ENCODE measurements around the gene CFAP298.
"Not testable (repeated sequence)": the region's sequence is repeated elsewhere in the genome, so short reads cannot be mapped to it uniquely, and the experiment has no call there.

The CFAP298 gene

GRCh38 chr21:32569261-32570230 lies 42.6 kb downstream of the CFAP298 start:
- peak; percentile 58 to 66 for DNase-seq (ENCODE audit: extremely low read depth in 1 of 2, low read depth in 1 of 2)

- DNase-seq (ENCODE audit: extremely low read depth in 1 of 2, low read depth in 1 of 2): no peak
Measured at GRCh38 chr21:32567626-32568025, 44.6 kb downstream of the CFAP298 start.

- no peak for DNase-seq (ENCODE audit: extremely low read depth in 1 of 2, low read depth in 1 of 2)
Measured at GRCh38 chr21:32566741-32567389, 45.3 kb downstream of the CFAP298 start.

- no peak for DNase-seq (ENCODE audit: extremely low read depth in 1 of 2, low read depth in 1 of 2)
Measured at GRCh38 chr21:32565856-32566465, 46.2 kb downstream of the CFAP298 start.

GRCh38 chr21:32562915-32563314 lies 49.3 kb downstream of the CFAP298 start:
- DNase-seq (ENCODE audit: extremely low read depth in 1 of 2, low read depth in 1 of 2): no peak

GRCh38 chr21:32562426-32562825 lies 49.8 kb downstream of the CFAP298 start:
- no peak for DNase-seq (ENCODE audit: extremely low read depth in 1 of 2, low read depth in 1 of 2)

GRCh38 chr21:32561476-32561875 lies 50.7 kb downstream of the CFAP298 start:
- DNase-seq (ENCODE audit: extremely low read depth in 1 of 2, low read depth in 1 of 2): not testable (repeated sequence)

GRCh38 chr21:32560896-32561295 lies 51.3 kb downstream of the CFAP298 start:
- no peak for DNase-seq (ENCODE audit: extremely low read depth in 1 of 2, low read depth in 1 of 2)

- no peak for DNase-seq (ENCODE audit: extremely low read depth in 1 of 2, low read depth in 1 of 2)
Measured at GRCh38 chr21:32559006-32559610, 53.1 kb downstream of the CFAP298 start.

GRCh38 chr21:32558106-32558505 lies 54.1 kb downstream of the CFAP298 start:
- no peak for DNase-seq (ENCODE audit: extremely low read depth in 1 of 2, low read depth in 1 of 2)

- no peak for DNase-seq (ENCODE audit: extremely low read depth in 1 of 2, low read depth in 1 of 2)
Measured at GRCh38 chr21:32554832-32555638, 57.1 kb downstream of the CFAP298 start.

GRCh38 chr21:32549886-32550285 lies 62.3 kb downstream of the CFAP298 start:
- DNase-seq (ENCODE audit: extremely low read depth in 1 of 2, low read depth in 1 of 2): no peak

GRCh38 chr21:32549440-32549839 lies 62.7 kb downstream of the CFAP298 start:
- no peak for DNase-seq (ENCODE audit: extremely low read depth in 1 of 2, low read depth in 1 of 2)

Data from activated CD8-positive, alpha-beta memory T cell treated with anti-CD3 and anti-CD28 coated beads for 1 hour (primary cell).